ENCODE data around the gene WNT11. TPM values are rescaled to one million over a fixed set of nuclear protein-coding genes. Genes with fewer than 3 reads are reported as not detected.

Gene WNT11
- total RNA-seq, 1 donor from 2014 or later = 0.37 TPM

GRCh38 chr11:76162336-76163288 lies 43.7 kb downstream of the WNT11 start:
- Mint-ChIP-seq H3K27me3 (ENCODE audit: unreplicated experiment) (peaks cover 8% of the 10 kb centered on the region), H3K27ac (ENCODE audit: unreplicated experiment) (no peak overlapping the region), H3K9me3 (ENCODE audit: unreplicated experiment) (peaks cover 4% of the 10 kb centered on the region), H3K36me3 (ENCODE audit: unreplicated experiment) (no peaks in the 10 kb centered on the region), H3K4me1 (ENCODE audit: low read depth, unreplicated experiment) (peaks cover 2% of the 10 kb centered on the region), H3K4me3 (ENCODE audit: unreplicated experiment) (no peak overlapping the region)
- no peak for DNase-seq
- no peak for TF ChIP-seq CTCF (IDR thresholded peaks at IDR 0.05; ENCODE audit: partially characterized antibody, unreplicated experiment)

DNA sequence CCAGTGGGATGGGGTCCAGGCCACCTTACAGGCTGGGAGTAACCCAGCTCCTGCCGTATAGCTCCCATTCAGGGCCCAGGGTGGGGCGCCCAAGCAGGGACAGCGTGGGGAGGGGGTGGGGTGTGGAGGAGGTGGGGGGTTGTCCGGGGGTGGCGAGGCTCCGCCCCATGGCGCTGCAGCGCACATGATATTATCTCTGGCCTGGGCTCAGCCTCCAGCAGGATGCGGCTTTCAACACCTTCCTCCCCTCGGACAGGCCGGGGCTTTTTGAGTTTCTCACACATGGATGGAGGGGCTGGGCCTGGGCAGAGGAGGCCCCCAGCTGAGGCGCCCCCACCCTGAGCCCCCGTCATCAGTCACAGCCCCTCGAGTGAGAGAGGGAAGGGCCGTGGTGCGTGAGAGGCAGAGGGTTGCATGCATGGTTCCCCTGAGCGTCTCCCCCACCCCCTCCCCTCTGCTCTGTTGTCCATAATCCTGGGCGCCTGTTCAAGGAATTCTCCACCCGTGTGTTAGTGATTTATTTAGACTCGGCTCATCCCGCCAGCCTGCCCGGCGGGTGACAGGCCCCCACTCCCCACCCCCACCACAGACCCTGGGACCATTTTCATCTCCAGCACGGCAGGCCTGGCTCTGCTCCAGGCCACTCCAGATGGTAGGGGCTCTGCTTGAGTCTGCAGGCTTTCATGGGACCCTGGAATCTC lies 44.9 kb downstream of the WNT11 start:
- no peaks in the 10 kb centered on the region for H3K36me3 Mint-ChIP-seq (ENCODE audit: unreplicated experiment)
- DNase-seq = no peak
- peaks cover 10% of the 10 kb centered on the region for H3K4me1 Mint-ChIP-seq (ENCODE audit: low read depth, unreplicated experiment)
- no peak overlapping the region for H3K4me3 Mint-ChIP-seq (ENCODE audit: unreplicated experiment)
- H3K27me3 Mint-ChIP-seq (ENCODE audit: unreplicated experiment) = peaks cover 12% of the 10 kb centered on the region
- no peak overlapping the region for H3K27ac Mint-ChIP-seq (ENCODE audit: unreplicated experiment)
- no peak for TF ChIP-seq CTCF (IDR thresholded peaks at IDR 0.05; ENCODE audit: partially characterized antibody, unreplicated experiment)
- H3K9me3 Mint-ChIP-seq (ENCODE audit: unreplicated experiment) = peaks cover 6% of the 10 kb centered on the region

GRCh38 chr11:76160856-76161255 lies 45.4 kb downstream of the WNT11 start:
- Mint-ChIP-seq H3K9me3 (ENCODE audit: unreplicated experiment) (peaks cover 7% of the 10 kb centered on the region), H3K4me1 (ENCODE audit: low read depth, unreplicated experiment) (peaks cover 12% of the 10 kb centered on the region), H3K27me3 (ENCODE audit: unreplicated experiment) (peaks cover 12% of the 10 kb centered on the region), H3K4me3 (ENCODE audit: unreplicated experiment) (no peak overlapping the region), H3K36me3 (ENCODE audit: unreplicated experiment) (no peaks in the 10 kb centered on the region), H3K27ac (ENCODE audit: unreplicated experiment) (no peak overlapping the region)
- DNase-seq = no peak
- TF ChIP-seq CTCF (IDR thresholded peaks at IDR 0.05; ENCODE audit: partially characterized antibody, unreplicated experiment) = no peak

GRCh38 chr11:76159983-76160661 lies 46.2 kb downstream of the WNT11 start:
- peaks cover 15% of the 10 kb centered on the region for H3K4me1 Mint-ChIP-seq (ENCODE audit: low read depth, unreplicated experiment)
- peaks cover 10% of the 10 kb centered on the region for H3K27me3 Mint-ChIP-seq (ENCODE audit: unreplicated experiment)
- no peak overlapping the region for H3K4me3 Mint-ChIP-seq (ENCODE audit: unreplicated experiment)
- no peaks in the 10 kb centered on the region for H3K36me3 Mint-ChIP-seq (ENCODE audit: unreplicated experiment)
- no peak overlapping the region for H3K27ac Mint-ChIP-seq (ENCODE audit: unreplicated experiment)
- no peak for DNase-seq
- H3K9me3 Mint-ChIP-seq (ENCODE audit: unreplicated experiment) = peaks cover 7% of the 10 kb centered on the region
- no peak for TF ChIP-seq CTCF (IDR thresholded peaks at IDR 0.05; ENCODE audit: partially characterized antibody, unreplicated experiment)

Measured in glutamatergic neuron (in vitro differentiated cells).